ENCODE measurements around the gene PTPN22.

Gene PTPN22

DNA sequence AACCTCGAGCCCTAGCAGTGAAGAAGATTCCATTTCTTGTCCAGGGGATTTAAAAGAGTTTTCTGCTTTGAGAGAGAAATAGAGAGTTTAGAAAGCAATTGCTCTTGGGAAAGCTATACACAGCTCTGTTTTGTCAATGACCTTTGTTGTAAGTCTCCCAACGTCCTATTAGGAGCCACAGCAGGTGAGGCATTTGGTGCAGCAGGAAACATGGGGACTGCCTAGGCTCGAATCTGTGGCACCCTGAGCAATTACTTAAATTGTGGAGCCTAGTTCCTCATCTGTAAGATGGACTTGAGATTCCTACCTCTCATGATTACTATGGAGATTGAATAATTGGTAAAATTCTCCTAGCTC is 41.8 kb upstream of the PTPN22 start (continued):
- TF ChIP-seq, protein P1, sequence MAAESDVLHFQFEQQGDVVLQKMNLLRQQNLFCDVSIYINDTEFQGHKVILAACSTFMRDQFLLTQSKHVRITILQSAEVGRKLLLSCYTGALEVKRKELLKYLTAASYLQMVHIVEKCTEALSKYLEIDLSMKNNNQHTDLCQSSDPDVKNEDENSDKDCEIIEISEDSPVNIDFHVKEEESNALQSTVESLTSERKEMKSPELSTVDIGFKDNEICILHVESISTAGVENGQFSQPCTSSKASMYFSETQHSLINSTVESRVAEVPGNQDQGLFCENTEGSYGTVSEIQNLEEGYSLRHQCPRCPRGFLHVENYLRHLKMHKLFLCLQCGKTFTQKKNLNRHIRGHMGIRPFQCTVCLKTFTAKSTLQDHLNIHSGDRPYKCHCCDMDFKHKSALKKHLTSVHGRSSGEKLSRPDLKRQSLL (tag by site-specific recombination; IDR thresholded peaks at IDR 0.05): no peak

DNA sequence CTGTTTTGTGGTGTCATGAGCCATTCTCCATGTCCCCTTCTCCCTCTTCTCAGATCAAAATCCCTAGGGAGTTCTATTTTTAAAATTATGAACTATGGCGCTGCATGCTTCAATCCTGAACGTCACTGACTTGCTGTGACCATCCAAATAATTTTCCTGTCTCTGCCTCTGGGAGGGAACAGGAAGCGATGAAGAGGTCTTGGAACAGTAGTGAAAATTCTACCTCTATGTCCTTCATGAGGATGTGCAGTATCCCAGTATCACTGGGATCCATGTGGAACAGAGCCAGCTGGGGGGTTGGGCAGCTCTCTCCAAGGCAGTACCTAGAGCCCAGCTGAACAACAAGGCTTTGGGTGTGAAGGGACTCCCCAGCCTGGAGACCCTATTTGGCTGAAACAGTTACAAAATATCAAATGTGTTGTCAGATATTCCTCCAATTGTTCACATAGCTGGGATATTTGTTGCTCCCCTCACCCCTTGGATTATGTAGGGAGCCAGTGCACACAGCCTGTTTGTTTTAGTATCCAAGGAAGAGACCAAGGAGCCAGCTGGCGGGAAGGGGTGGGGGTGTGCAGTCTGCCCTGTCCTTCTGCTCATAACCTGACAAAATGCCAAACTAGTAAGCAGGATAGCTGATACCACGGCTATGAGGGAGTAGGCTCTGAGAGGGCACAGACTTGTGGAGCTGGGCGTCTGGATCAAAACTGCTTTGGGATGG is 41.2 kb upstream of the PTPN22 start:
- Histone ChIP-seq H3K4me3 (ENCODE audit: low read depth, low read length) (no peak overlapping the region), H3K36me3 (ENCODE audit: control insufficient read depth in 2 of 2, insufficient read depth in 1 of 2, low read length in 2 of 2) (peaks cover 25 to 62% of the 10 kb centered on the region in 2 experiments), H3K9me3 (ENCODE audit: control insufficient read depth, insufficient read depth, low read depth, low read length) (no peaks in the 10 kb centered on the region), H3K27ac (ENCODE audit: extremely low read depth, low read depth, low read length) (no peak overlapping the region), H3K4me1 (ENCODE audit: control insufficient read depth, insufficient read depth, low read length) (no peaks in the 10 kb centered on the region; the same call in 1 of the 2 replicates)
- TF ChIP-seq, protein P2, sequence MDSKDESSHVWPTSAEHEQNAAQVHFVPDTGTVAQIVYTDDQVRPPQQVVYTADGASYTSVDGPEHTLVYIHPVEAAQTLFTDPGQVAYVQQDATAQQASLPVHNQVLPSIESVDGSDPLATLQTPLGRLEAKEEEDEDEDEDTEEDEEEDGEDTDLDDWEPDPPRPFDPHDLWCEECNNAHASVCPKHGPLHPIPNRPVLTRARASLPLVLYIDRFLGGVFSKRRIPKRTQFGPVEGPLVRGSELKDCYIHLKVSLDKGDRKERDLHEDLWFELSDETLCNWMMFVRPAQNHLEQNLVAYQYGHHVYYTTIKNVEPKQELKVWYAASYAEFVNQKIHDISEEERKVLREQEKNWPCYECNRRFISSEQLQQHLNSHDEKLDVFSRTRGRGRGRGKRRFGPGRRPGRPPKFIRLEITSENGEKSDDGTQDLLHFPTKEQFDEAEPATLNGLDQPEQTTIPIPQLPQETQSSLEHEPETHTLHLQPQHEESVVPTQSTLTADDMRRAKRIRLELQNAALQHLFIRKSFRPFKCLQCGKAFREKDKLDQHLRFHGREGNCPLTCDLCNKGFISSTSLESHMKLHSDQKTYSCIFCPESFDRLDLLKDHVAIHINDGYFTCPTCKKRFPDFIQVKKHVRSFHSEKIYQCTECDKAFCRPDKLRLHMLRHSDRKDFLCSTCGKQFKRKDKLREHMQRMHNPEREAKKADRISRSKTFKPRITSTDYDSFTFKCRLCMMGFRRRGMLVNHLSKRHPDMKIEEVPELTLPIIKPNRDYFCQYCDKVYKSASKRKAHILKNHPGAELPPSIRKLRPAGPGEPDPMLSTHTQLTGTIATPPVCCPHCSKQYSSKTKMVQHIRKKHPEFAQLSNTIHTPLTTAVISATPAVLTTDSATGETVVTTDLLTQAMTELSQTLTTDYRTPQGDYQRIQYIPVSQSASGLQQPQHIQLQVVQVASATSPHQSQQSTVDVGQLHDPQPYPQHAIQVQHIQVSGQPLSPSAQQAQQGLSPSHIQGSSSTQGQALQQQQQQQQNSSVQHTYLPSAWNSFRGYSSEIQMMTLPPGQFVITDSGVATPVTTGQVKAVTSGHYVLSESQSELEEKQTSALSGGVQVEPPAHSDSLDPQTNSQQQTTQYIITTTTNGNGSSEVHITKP (tag by site-specific recombination; IDR thresholded peaks at IDR 0.05): peak; percentile 96
- no peak for TF ChIP-seq ZNF548 (tag by site-specific recombination; IDR thresholded peaks at IDR 0.05)
- POLR2A ChIA-PET: interaction anchor here (1.7 kb wide), 1 partner anchor 17 kb away, joined by 4 read pairs; the partner anchor contains the start of gene HIPK1
- CTCF ChIA-PET: interaction anchor here (1.1 kb wide), 1 partner anchor 35 kb away, joined by 3 read pairs; no protein-coding TSS in a partner anchor

DNA sequence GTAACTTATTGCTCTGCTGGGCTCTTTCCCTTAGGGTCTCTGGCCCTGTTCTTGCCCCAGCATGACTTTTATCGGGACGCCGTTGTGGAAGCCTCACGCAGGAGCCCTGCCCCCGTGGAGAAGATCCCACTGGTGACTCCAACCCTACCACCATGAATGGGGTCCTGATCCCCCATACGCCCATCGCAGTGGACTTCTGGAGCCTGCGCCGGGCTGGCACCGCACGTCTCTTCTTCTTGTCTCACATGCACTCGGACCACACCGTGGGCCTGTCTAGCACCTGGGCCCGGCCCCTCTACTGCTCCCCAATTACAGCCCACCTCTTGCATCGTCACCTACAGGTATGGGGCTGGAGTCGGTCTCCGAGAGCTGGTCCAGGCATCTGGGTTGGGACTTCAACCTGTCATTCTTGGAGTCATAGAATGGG is 33.9 kb upstream of the PTPN22 start:
- POLR2A ChIA-PET: interaction anchor here (0.8 to 4.9 kb wide), 6 partner anchors 11 to 1211 kb away, joined by 3 to 84 read pairs (median 5); partner anchors contain the start of genes HIPK1 and RSBN1
- H3K4me1 ChIP-seq (ENCODE audit: control insufficient read depth, insufficient read depth, low read length): no peaks in the 10 kb centered on the region
- peaks cover 15 to 64% of the 10 kb centered on the region in 2 experiments for H3K36me3 ChIP-seq (ENCODE audit: control insufficient read depth in 2 of 2, insufficient read depth in 1 of 2, low read length in 2 of 2)
- CTCF ChIA-PET: interaction anchor here (0.7 to 1.7 kb wide), 7 partner anchors 22 to 624 kb away, joined by 3 to 7 read pairs (median 4); partner anchors contain the start of gene HIPK1
- peak overlapping the region; percentile 69 for H3K4me3 ChIP-seq (ENCODE audit: low read depth, low read length)
- H3K9me3 ChIP-seq (ENCODE audit: control insufficient read depth, insufficient read depth, low read depth, low read length): no peaks in the 10 kb centered on the region
- peak overlapping the region; percentile 75 for H3K27ac ChIP-seq (ENCODE audit: extremely low read depth, low read depth, low read length)
- TF ChIP-seq, protein P3, sequence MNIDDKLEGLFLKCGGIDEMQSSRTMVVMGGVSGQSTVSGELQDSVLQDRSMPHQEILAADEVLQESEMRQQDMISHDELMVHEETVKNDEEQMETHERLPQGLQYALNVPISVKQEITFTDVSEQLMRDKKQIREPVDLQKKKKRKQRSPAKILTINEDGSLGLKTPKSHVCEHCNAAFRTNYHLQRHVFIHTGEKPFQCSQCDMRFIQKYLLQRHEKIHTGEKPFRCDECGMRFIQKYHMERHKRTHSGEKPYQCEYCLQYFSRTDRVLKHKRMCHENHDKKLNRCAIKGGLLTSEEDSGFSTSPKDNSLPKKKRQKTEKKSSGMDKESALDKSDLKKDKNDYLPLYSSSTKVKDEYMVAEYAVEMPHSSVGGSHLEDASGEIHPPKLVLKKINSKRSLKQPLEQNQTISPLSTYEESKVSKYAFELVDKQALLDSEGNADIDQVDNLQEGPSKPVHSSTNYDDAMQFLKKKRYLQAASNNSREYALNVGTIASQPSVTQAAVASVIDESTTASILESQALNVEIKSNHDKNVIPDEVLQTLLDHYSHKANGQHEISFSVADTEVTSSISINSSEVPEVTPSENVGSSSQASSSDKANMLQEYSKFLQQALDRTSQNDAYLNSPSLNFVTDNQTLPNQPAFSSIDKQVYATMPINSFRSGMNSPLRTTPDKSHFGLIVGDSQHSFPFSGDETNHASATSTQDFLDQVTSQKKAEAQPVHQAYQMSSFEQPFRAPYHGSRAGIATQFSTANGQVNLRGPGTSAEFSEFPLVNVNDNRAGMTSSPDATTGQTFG (tag by site-specific recombination; IDR thresholded peaks at IDR 0.05; ENCODE audit: borderline replicate concordance): no peak
- TF ChIP-seq ZNF114 (tag by site-specific recombination; IDR thresholded peaks at IDR 0.05): no peak
- 0 out of 2 replicates have a peak, but pooled peaks have one; percentile 7 for TF ChIP-seq ZNF394 (tag by site-specific recombination; IDR thresholded peaks at IDR 0.05; ENCODE audit: borderline replicate concordance)
- TF ChIP-seq KLF10 (tag by site-specific recombination; IDR thresholded peaks at IDR 0.05): no peak
- no peak for TF ChIP-seq ZNF473 (tag by site-specific recombination; IDR thresholded peaks at IDR 0.05)
- no peak for TF ChIP-seq OSR2 (tag by site-specific recombination; IDR thresholded peaks at IDR 0.05)
- TF ChIP-seq, protein P4, sequence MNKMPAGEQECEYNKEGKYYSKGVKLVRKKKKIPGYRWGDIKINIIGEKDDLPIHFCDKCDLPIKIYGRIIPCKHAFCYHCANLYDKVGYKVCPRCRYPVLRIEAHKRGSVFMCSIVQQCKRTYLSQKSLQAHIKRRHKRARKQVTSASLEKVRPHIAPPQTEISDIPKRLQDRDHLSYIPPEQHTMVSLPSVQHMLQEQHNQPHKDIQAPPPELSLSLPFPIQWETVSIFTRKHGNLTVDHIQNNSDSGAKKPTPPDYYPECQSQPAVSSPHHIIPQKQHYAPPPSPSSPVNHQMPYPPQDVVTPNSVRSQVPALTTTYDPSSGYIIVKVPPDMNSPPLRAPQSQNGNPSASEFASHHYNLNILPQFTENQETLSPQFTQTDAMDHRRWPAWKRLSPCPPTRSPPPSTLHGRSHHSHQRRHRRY (tag by site-specific recombination; IDR thresholded peaks at IDR 0.05): no peak
- no peak for TF ChIP-seq ZNF121 (tag by site-specific recombination; IDR thresholded peaks at IDR 0.05)
- TF ChIP-seq, protein P5, sequence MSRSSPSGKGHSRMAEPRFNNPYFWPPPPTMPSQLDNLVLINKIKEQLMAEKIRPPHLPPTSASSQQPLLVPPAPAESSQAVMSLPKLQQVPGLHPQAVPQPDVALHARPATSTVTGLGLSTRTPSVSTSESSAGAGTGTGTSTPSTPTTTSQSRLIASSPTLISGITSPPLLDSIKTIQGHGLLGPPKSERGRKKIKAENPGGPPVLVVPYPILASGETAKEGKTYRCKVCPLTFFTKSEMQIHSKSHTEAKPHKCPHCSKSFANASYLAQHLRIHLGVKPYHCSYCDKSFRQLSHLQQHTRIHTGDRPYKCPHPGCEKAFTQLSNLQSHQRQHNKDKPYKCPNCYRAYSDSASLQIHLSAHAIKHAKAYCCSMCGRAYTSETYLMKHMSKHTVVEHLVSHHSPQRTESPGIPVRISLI (tag by site-specific recombination; IDR thresholded peaks at IDR 0.05): no peak
- TF ChIP-seq, protein P6, sequence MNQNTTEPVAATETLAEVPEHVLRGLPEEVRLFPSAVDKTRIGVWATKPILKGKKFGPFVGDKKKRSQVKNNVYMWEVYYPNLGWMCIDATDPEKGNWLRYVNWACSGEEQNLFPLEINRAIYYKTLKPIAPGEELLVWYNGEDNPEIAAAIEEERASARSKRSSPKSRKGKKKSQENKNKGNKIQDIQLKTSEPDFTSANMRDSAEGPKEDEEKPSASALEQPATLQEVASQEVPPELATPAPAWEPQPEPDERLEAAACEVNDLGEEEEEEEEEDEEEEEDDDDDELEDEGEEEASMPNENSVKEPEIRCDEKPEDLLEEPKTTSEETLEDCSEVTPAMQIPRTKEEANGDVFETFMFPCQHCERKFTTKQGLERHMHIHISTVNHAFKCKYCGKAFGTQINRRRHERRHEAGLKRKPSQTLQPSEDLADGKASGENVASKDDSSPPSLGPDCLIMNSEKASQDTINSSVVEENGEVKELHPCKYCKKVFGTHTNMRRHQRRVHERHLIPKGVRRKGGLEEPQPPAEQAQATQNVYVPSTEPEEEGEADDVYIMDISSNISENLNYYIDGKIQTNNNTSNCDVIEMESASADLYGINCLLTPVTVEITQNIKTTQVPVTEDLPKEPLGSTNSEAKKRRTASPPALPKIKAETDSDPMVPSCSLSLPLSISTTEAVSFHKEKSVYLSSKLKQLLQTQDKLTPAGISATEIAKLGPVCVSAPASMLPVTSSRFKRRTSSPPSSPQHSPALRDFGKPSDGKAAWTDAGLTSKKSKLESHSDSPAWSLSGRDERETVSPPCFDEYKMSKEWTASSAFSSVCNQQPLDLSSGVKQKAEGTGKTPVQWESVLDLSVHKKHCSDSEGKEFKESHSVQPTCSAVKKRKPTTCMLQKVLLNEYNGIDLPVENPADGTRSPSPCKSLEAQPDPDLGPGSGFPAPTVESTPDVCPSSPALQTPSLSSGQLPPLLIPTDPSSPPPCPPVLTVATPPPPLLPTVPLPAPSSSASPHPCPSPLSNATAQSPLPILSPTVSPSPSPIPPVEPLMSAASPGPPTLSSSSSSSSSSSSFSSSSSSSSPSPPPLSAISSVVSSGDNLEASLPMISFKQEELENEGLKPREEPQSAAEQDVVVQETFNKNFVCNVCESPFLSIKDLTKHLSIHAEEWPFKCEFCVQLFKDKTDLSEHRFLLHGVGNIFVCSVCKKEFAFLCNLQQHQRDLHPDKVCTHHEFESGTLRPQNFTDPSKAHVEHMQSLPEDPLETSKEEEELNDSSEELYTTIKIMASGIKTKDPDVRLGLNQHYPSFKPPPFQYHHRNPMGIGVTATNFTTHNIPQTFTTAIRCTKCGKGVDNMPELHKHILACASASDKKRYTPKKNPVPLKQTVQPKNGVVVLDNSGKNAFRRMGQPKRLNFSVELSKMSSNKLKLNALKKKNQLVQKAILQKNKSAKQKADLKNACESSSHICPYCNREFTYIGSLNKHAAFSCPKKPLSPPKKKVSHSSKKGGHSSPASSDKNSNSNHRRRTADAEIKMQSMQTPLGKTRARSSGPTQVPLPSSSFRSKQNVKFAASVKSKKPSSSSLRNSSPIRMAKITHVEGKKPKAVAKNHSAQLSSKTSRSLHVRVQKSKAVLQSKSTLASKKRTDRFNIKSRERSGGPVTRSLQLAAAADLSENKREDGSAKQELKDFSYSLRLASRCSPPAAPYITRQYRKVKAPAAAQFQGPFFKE (tag by site-specific recombination; IDR thresholded peaks at IDR 0.05; ENCODE audit: borderline replicate concordance): no peak
- no peak; the same call in 1 of the 2 replicates for TF ChIP-seq ZNF768 (tag by site-specific recombination; IDR thresholded peaks at IDR 0.05)
- TF ChIP-seq ZNF366 (tag by site-specific recombination; conservative IDR thresholded peaks at IDR 0.05): no peak
